Keratinocyte (primary cell): ENCODE results near the gene DELE1. TPM values are rescaled to one million over a fixed set of nuclear protein-coding genes. Genes with fewer than 3 reads are reported as not detected.
A peak's percentile ranks its signal among the peaks of the same experiment; 100 is the strongest.

Source experiments
- DNase-seq: peaks from one replicate; pipeline ENCODE4 v3.0.0-alpha.2; 2011; ENCODE audit warnings: low read depth, missing footprints, low spot score
- FAIRE-seq: peaks from 2 replicates; lab custom pipeline; 2011; peaks lifted over from hg19 to GRCh38; lab: Jason Lieb, UNC
- H2AFZ ChIP-seq: 2 replicates; pipeline ENCODE4 v1.6.0; 2012; ENCODE audit warnings: low read length, control low read depth, inconsistent platforms; ENCODE audit not compliant: control insufficient read depth
- H3K27ac ChIP-seq: 2 replicates; pipeline ENCODE4 v1.5.1; 2011; ENCODE audit warnings: low read length; ENCODE audit not compliant: control insufficient read depth, insufficient read depth
- H3K27me3 ChIP-seq: 3 replicates; pipeline ENCODE4 v1.6.0; 2011; ENCODE audit warnings: low read length; ENCODE audit not compliant: control insufficient read depth, insufficient read depth; ENCODE audit errors: extremely low read depth
- H3K36me3 ChIP-seq, 2 experiments: 2 replicates in 1 of 2; 3 replicates in 1 of 2; pipeline ENCODE4 v1.5.1; 2011; ENCODE audit warnings: low read length in 2 of 2, mild to moderate bottlenecking in 1 of 2; ENCODE audit not compliant: control insufficient read depth in 2 of 2, insufficient read depth in 2 of 2; ENCODE audit errors: extremely low read depth in 1 of 2
- H3K4me1 ChIP-seq: 3 replicates; pipeline ENCODE4 v1.5.1; 2011; ENCODE audit warnings: low read length; ENCODE audit not compliant: control insufficient read depth, insufficient read depth; ENCODE audit errors: extremely low read depth
- H3K4me2 ChIP-seq: 3 replicates; pipeline ENCODE4 v1.6.0; 2011; ENCODE audit warnings: low read depth, low read length; ENCODE audit not compliant: control insufficient read depth, insufficient read depth; ENCODE audit errors: extremely low read depth
- H3K4me3 ChIP-seq, 3 experiments: fragments of 200-600 bp in 1 of 3; sonication (generic) in 1 of 3; 2 replicates in 2 of 3; 3 replicates in 1 of 3; pipeline ENCODE4 v1.5.1; 2011 to 2016; ENCODE audit warnings: low read length in 3 of 3, mild to moderate bottlenecking in 3 of 3, control low read depth in 2 of 3, inconsistent platforms in 1 of 3, low read depth in 1 of 3, mixed read lengths in 1 of 3, mixed run types in 1 of 3, moderate library complexity in 1 of 3; ENCODE audit not compliant: control insufficient read depth in 2 of 3, insufficient read depth in 2 of 3; ENCODE audit errors: extremely low read depth in 1 of 3
- H3K79me2 ChIP-seq: 2 replicates; pipeline ENCODE4 v1.6.0; 2012; ENCODE audit warnings: low read length; ENCODE audit not compliant: control insufficient read depth, insufficient read depth
- H3K9ac ChIP-seq: 3 replicates; pipeline ENCODE4 v1.6.0; 2011; ENCODE audit warnings: low read length; ENCODE audit not compliant: control insufficient read depth, insufficient read depth; ENCODE audit errors: extremely low read depth
- H3K9me1 ChIP-seq: 3 replicates; pipeline ENCODE4 v1.6.0; 2011; ENCODE audit warnings: low read length; ENCODE audit not compliant: control insufficient read depth, insufficient read depth; ENCODE audit errors: extremely low read depth
- H3K9me3 ChIP-seq: 2 replicates; pipeline ENCODE4 v1.5.1; 2012; ENCODE audit warnings: low read depth, low read length; ENCODE audit not compliant: control insufficient read depth
- H4K20me1 ChIP-seq: 3 replicates; pipeline ENCODE4 v1.6.0; 2011; ENCODE audit warnings: low read length; ENCODE audit not compliant: control insufficient read depth, insufficient read depth; ENCODE audit errors: extremely low read depth
- EZH2 ChIP-seq: IDR thresholded peaks from one replicate; pipeline ENCODE4 v1.6.1; 2012; ENCODE audit warnings: inconsistent platforms, mild to moderate bottlenecking, low read length, moderate library complexity
- dilution Hi-C: fragments of 300-500 bp; cut with MboI; formaldehyde crosslinking; loops from one replicate; pipeline ENCODE4 v1.7.0; 2020; ENCODE audit warnings: low sequenced_read_pairs; ENCODE audit not compliant: extremely low pct_ligation_motif_present
- polyA plus RNA-seq, 5 experiments: library from polyadenylated mRNA; depleted of rRNA in 3 of 5; stranded (reverse) in 3 of 5; stranded (forward) in 1 of 5; unstranded in 1 of 5; fragments of >200 nt; gene quantifications; 1 replicate in 1 of 5; 2 replicates in 3 of 5; 3 replicates in 1 of 5; pipeline versions ENCODE4 v1.2.1 to v1.2.3, GENCODE V29; 2011 to 2012; ENCODE audit warnings: missing spikeins in 2 of 5, low read depth in 1 of 5, low replicate concordance in 1 of 5
- TF ChIP-seq, protein P1 (sequence below), 3 experiments: IDR thresholded peaks in 1 of 3; conservative IDR thresholded peaks in 1 of 3; optimal IDR thresholded peaks in 1 of 3; 2 replicates in 2 of 3; 3 replicates in 1 of 3; pipeline versions ENCODE3 to v1.5.1; 2011; ENCODE audit warnings: low read length in 3 of 3, mild to moderate bottlenecking in 3 of 3, moderate library complexity in 2 of 3, control low read depth in 1 of 3, inconsistent platforms in 1 of 3; ENCODE audit not compliant: insufficient read depth in 2 of 3; ENCODE audit errors: extremely low read depth in 1 of 3

The DELE1 gene
- polyA plus RNA-seq, 1 donor (not counting 4 experiments of a cell fraction or from before 2014, with no cell fraction given), result 37.5 TPM

DNA sequence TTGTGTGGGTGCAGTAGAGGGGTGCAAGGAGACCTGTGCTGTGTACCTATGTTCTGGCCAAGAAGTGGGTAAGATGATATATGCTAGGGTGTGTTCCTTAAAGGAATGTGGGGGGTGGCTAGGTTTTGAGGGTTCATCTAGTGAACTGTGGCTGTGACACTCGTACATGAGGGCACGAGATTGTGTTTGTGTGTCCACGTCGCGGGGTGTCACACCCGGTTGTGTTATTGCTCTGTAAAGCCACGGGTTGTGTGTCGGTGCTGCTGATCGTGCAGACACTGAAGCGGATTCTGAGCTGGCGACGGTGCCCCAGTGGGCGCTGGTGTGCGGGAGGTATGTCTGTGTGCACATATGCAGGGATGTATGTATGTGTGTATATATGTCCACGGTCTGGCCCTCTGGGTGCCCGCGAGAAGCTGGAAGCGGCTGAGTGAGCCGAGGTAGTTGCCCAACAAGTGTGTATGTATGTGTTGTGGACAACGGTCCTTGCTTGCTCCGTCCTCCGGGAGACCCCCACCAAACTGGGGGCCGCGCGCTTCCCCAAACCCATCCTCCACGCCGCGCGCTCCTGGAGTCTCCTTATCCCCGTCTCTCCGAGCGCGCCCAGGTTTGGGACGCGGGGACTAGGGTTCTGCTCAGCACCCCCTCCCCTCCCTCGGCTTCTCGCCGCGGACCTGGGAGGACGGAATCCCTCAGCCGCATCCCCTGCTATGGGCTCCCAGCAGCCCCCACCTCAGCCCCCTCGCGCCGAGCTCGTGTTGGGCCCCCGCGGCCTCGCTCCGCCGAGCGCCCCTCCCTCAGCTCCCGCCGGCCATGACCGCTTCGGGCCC is 46.1 kb upstream of the DELE1 start:
- Histone ChIP-seq H3K79me2 (peaks cover 11% of the 10 kb centered on the region), H3K27ac (no peak overlapping the region), H4K20me1 (no peaks in the 10 kb centered on the region), H3K4me2 (peak overlapping the region; percentile 71), H3K36me3 (no peaks in the 10 kb centered on the region), H2AFZ (peak overlapping the region; percentile 17), H3K27me3 (peaks cover 62% of the 10 kb centered on the region), H3K4me1 (peaks cover 30% of the 10 kb centered on the region), H3K9me3 (no peaks in the 10 kb centered on the region), H3K4me3 (peak overlapping the region; percentile 45 to 84 (median 57)), H3K9ac (peak overlapping the region; percentile 52), H3K9me1 (no peaks in the 10 kb centered on the region)
- FAIRE-seq (no peak), DNase-seq (no peak)
- peak; percentile 33 for TF ChIP-seq EZH2
- TF ChIP-seq, protein P1, sequence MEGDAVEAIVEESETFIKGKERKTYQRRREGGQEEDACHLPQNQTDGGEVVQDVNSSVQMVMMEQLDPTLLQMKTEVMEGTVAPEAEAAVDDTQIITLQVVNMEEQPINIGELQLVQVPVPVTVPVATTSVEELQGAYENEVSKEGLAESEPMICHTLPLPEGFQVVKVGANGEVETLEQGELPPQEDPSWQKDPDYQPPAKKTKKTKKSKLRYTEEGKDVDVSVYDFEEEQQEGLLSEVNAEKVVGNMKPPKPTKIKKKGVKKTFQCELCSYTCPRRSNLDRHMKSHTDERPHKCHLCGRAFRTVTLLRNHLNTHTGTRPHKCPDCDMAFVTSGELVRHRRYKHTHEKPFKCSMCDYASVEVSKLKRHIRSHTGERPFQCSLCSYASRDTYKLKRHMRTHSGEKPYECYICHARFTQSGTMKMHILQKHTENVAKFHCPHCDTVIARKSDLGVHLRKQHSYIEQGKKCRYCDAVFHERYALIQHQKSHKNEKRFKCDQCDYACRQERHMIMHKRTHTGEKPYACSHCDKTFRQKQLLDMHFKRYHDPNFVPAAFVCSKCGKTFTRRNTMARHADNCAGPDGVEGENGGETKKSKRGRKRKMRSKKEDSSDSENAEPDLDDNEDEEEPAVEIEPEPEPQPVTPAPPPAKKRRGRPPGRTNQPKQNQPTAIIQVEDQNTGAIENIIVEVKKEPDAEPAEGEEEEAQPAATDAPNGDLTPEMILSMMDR (optimal IDR thresholded peaks at IDR 0.05 in 1 of 3, IDR thresholded peaks at IDR 0.05 in 1 of 3, conservative IDR thresholded peaks at IDR 0.05 in 1 of 3; ENCODE audit: extremely low read depth in 1 of 3, insufficient read depth in 2 of 3, low read length in 3 of 3), result no peak
- dilution Hi-C loops, result no loop called here

DNA sequence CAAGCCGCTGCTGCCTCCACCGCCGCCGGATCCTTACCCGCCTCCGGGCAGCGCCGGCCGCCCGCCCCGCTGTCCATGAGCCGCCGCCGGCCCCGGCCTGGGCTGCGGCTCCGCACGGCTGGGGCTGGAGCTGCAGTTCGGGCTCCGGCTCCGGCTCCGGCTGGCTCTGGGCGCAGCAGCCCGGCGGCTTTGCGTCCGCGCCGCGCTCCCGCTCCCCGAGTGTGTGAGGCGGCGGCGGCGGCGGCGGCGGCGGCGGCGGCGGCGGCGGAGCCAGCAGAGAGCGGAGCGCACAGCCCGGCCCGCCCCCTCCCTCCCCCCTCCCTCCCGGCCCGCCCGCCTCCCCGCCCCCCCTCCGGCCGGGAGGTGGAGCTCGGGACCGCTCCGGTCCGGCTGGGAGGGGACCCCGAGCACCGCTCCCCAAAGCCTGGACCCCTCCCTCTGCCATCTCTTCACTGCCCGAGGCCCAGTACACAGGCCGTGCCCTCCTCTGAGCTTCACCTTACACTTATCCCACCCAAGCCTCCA is 45.4 kb upstream of the DELE1 start, which contains the start of gene PCDH1:
Gene PCDH1, minus strand, starts transcription at position 225 of the 525 bp plus-strand sequence. Its CDS starts 148 bp downstream, at position 77.
- peaks cover 68% of the 10 kb centered on the region for H3K27me3 ChIP-seq
- no peaks in the 10 kb centered on the region for H3K9me1 ChIP-seq
- peaks cover 30% of the 10 kb centered on the region for H3K4me1 ChIP-seq
- peak within 1 kb of the TSS; percentile 57 to 84 (median 69) for H3K4me3 ChIP-seq
- H2AFZ ChIP-seq, result peak within 1 kb of the TSS; percentile 17
- TF ChIP-seq EZH2, result no peak
- TF ChIP-seq, protein P1 (optimal IDR thresholded peaks at IDR 0.05 in 1 of 3, IDR thresholded peaks at IDR 0.05 in 1 of 3, conservative IDR thresholded peaks at IDR 0.05 in 1 of 3; ENCODE audit: extremely low read depth in 1 of 3, insufficient read depth in 2 of 3, low read length in 3 of 3), result no peak
- no peak for DNase-seq
- no peaks in the 10 kb centered on the region for H3K9me3 ChIP-seq
- H3K79me2 ChIP-seq, result peaks cover 11% of the 10 kb centered on the region
- H3K36me3 ChIP-seq, result no peaks in the 10 kb centered on the region
- no peaks in the 10 kb centered on the region for H4K20me1 ChIP-seq
- peak within 1 kb of the TSS; percentile 52 for H3K9ac ChIP-seq
- no peak within 1 kb of the TSS for H3K27ac ChIP-seq
- dilution Hi-C loops, result no loop called here
- FAIRE-seq, result no peak
- peak within 1 kb of the TSS; percentile 78 for H3K4me2 ChIP-seq
